ENCODE data around the gene LITAF. TPM values are rescaled to one million over a fixed set of nuclear protein-coding genes. Genes with fewer than 3 reads are reported as not detected.

Gene LITAF
- total and polyA plus RNA-seq, 7 donors: 5.0 to 60.2 (median 20.7) TPM

DNA sequence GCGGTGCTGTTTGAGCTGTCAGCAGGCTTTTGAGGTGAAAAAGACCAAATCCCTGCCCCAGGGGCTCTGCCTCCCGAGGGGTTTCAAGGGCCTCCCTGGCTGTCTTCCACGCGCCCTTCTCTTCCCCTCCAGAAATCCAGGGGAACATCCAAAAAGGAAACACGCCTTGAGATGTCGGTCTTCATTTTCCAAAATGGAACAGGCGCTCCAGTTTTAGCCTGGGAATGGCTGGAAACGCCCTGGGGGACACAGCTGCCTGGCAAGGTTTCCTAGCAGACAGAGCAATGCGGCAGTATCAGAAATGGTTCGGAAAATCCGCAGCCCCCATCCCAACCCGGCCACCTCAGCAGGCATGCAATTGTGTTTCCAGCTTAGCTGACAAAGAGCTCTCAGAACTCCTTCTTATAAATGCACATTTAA lies 16.6 kb upstream of the LITAF start:
- no peak for ATAC-seq
- 17 to 23% (median 21%) methylated on average over 12 of the region's 12 CpGs for WGBS, 3 donors

DNA sequence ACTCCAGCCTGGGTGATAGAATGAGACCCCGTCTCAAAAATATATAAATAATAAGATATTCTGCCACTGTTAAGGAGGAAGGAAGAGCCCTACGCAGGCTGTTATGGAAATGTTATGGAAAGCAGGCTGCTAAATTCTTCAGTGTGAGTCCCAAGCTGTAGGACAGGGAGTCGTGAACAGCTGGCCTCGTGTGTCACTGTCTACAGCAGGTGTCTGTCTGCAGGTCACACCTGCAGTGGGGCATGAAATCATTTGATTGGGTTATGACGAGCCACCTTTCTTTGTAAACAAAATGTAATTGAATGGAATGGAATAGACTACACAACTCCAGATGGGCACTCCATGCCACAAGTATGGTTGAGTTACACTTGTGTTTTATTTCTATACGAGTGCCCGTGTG lies 15.6 kb upstream of the LITAF start:
- ATAC-seq (no peak), DNase-seq (no peak)
- TF ChIP-seq, protein P1, sequence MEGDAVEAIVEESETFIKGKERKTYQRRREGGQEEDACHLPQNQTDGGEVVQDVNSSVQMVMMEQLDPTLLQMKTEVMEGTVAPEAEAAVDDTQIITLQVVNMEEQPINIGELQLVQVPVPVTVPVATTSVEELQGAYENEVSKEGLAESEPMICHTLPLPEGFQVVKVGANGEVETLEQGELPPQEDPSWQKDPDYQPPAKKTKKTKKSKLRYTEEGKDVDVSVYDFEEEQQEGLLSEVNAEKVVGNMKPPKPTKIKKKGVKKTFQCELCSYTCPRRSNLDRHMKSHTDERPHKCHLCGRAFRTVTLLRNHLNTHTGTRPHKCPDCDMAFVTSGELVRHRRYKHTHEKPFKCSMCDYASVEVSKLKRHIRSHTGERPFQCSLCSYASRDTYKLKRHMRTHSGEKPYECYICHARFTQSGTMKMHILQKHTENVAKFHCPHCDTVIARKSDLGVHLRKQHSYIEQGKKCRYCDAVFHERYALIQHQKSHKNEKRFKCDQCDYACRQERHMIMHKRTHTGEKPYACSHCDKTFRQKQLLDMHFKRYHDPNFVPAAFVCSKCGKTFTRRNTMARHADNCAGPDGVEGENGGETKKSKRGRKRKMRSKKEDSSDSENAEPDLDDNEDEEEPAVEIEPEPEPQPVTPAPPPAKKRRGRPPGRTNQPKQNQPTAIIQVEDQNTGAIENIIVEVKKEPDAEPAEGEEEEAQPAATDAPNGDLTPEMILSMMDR (IDR thresholded peaks at IDR 0.05): no peak

More for the DNA sequence above, 16.6 kb upstream of the LITAF start:
- Histone ChIP-seq H3K4me1 (no peaks in the 10 kb centered on the region), H3K27me3 (ENCODE audit: insufficient read depth in 3 of 3, low read length in 2 of 3) (no peaks in the 10 kb centered on the region), H3K27ac (no peak overlapping the region), H3K9me3 (no peaks in the 10 kb centered on the region), H3K4me3 (no peak overlapping the region), H3K36me3 (ENCODE audit: insufficient read depth in 1 of 2, low read depth in 1 of 2) (no peaks in the 10 kb centered on the region)
- intact Hi-C loops (cut with DNase I): no loop called here
- TF ChIP-seq, protein P1 (IDR thresholded peaks at IDR 0.05): no peak
- DNase-seq: peak in 1 of 2 donors; percentile 46

DNA sequence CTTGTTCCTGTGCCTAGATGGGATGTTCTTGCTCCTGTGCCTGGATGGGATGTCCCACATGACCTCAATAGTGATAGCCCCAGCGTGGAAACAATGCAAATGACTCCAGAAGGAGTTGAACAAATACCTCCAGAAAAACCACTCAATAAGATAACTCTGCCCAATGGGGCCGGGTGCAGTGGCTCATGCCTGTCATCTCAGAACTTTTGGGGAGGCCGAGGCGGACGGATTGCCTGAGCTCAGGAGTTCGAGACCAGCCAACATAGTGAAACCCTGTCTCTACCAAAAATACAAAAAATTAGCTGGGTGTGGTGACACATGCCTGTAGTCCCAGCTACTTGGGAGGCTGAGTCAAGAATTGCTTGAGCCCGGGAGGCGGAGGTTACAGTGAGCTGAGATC lies 15.2 kb upstream of the LITAF start:
- Histone ChIP-seq H3K9me3 (no peaks in the 10 kb centered on the region), H3K27ac (no peak overlapping the region), H3K36me3 (ENCODE audit: insufficient read depth in 1 of 2, low read depth in 1 of 2) (no peaks in the 10 kb centered on the region), H3K4me1 (no peaks in the 10 kb centered on the region), H3K4me3 (no peak overlapping the region), H3K27me3 (ENCODE audit: insufficient read depth in 3 of 3, low read length in 2 of 3) (no peaks in the 10 kb centered on the region)
- 96 to 97% (median 97%) methylated on average over 8 of the region's 8 CpGs for WGBS, 3 donors
- DNase-seq (no peak), ATAC-seq (no peak)
- TF ChIP-seq, protein P1 (IDR thresholded peaks at IDR 0.05): no peak
- intact Hi-C loops (cut with DNase I): no loop called here

More for the DNA sequence above, 15.6 kb upstream of the LITAF start:
- Histone ChIP-seq H3K4me1 (no peaks in the 10 kb centered on the region), H3K27me3 (ENCODE audit: insufficient read depth in 3 of 3, low read length in 2 of 3) (no peaks in the 10 kb centered on the region), H3K9me3 (no peaks in the 10 kb centered on the region), H3K36me3 (ENCODE audit: insufficient read depth in 1 of 2, low read depth in 1 of 2) (no peaks in the 10 kb centered on the region), H3K27ac (no peak overlapping the region), H3K4me3 (no peak overlapping the region)
- intact Hi-C loops (cut with DNase I): no loop called here
- WGBS, 3 donors: 81 to 90% (median 82%) methylated on average over 7 of the region's 7 CpGs

DNA sequence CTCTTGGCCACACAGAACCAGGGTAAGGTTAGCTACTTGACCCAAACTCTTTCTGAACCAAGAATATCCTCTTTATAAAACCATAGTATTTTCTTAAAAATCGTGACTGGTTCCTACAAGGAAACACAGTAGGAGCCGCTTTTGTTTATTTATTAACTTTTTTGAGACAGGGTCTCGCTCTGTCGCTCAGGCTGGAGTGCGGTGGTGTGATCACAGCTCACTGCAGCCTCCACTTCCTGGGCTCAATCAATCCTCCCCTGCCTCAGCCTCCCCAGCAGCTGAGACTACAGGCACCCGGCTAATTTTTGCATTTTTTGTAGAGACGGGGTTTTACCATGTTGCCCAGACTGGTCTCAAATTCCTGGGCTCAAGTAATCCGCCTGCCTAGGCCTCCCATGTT lies 14.7 kb upstream of the LITAF start:
- intact Hi-C loops (cut with DNase I): no loop called here
- no peak for DNase-seq
- H3K27ac ChIP-seq: no peak overlapping the region
- H3K27me3 ChIP-seq (ENCODE audit: insufficient read depth in 3 of 3, low read length in 2 of 3): no peaks in the 10 kb centered on the region
- no peaks in the 10 kb centered on the region for H3K36me3 ChIP-seq (ENCODE audit: insufficient read depth in 1 of 2, low read depth in 1 of 2)
- TF ChIP-seq, protein P1 (IDR thresholded peaks at IDR 0.05): no peak
- no peak for ATAC-seq
- no peak overlapping the region for H3K4me3 ChIP-seq
- WGBS, 3 donors: 89 to 92% (median 91%) methylated on average over 8 of the region's 8 CpGs
- no peaks in the 10 kb centered on the region for H3K9me3 ChIP-seq
- H3K4me1 ChIP-seq: no peaks in the 10 kb centered on the region

DNA sequence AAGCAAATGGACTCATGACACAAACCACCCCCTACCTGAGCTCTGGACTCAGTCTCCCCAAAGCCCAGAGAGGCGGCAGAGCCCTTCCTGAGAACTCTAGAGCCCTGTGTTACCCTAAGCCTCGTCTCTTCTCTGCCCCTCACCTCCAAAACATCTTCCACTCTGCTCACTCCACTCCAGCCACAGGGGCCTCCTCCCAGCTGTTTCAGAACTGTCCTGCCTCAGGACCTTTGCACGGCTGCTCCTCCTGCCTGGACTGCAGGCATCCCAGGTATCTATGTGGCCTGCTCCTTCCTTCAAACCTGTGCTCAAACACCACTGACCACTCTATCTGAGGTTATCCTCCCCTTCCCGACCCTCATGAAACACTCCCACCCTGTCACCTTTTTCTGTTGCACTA lies 12.9 kb upstream of the LITAF start:
- TF ChIP-seq, protein P1 (IDR thresholded peaks at IDR 0.05): no peak
- DNase-seq: no peak
- intact Hi-C loops (cut with DNase I): no loop called here

More for the DNA sequence above, 12.9 kb upstream of the LITAF start:
- Histone ChIP-seq H3K36me3 (ENCODE audit: insufficient read depth in 1 of 2, low read depth in 1 of 2) (no peaks in the 10 kb centered on the region), H3K9me3 (no peaks in the 10 kb centered on the region), H3K4me3 (no peak overlapping the region), H3K4me1 (no peaks in the 10 kb centered on the region), H3K27ac (no peak overlapping the region), H3K27me3 (ENCODE audit: insufficient read depth in 3 of 3, low read length in 2 of 3) (no peaks in the 10 kb centered on the region)
- 96 to 97% (median 97%) methylated on average over 4 of the region's 4 CpGs for whole genome bisulfite sequencing, 3 donors
- ATAC-seq: no peak

Data from psoas muscle (tissue), 8 donors.